GM12872 (cell line): ENCODE measurements around the gene TSKS.

Source experiments
- TF ChIP-seq, protein P1 (sequence below): IDR thresholded peaks from 3 replicates; pipeline ENCODE4 v1.5.1; 2011; ENCODE audit warnings: low read depth, mild to moderate bottlenecking, low read length, moderate library complexity; ENCODE audit not compliant: insufficient read depth

TSKS gene

DNA sequence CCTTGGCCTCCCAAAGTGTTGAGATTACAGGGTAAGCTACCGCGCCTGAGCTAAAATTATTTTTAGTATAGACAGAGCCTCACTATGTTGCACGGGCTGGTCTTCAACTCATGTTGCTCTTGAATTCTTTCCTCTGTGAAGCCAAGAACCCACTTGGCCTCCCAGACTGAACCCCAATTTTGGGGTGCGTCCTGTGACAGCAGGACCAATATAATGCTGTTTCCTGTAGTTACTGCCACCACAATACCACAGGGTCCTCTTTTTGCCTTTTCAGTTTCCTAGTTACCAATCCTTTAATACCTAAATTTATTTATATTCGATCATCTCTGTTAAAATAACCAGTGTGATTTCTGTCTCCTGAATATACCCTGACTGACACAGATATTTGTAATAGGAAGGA is 32.9 kb downstream of the TSKS start:
- TF ChIP-seq, protein P1, sequence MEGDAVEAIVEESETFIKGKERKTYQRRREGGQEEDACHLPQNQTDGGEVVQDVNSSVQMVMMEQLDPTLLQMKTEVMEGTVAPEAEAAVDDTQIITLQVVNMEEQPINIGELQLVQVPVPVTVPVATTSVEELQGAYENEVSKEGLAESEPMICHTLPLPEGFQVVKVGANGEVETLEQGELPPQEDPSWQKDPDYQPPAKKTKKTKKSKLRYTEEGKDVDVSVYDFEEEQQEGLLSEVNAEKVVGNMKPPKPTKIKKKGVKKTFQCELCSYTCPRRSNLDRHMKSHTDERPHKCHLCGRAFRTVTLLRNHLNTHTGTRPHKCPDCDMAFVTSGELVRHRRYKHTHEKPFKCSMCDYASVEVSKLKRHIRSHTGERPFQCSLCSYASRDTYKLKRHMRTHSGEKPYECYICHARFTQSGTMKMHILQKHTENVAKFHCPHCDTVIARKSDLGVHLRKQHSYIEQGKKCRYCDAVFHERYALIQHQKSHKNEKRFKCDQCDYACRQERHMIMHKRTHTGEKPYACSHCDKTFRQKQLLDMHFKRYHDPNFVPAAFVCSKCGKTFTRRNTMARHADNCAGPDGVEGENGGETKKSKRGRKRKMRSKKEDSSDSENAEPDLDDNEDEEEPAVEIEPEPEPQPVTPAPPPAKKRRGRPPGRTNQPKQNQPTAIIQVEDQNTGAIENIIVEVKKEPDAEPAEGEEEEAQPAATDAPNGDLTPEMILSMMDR = no peak

DNA sequence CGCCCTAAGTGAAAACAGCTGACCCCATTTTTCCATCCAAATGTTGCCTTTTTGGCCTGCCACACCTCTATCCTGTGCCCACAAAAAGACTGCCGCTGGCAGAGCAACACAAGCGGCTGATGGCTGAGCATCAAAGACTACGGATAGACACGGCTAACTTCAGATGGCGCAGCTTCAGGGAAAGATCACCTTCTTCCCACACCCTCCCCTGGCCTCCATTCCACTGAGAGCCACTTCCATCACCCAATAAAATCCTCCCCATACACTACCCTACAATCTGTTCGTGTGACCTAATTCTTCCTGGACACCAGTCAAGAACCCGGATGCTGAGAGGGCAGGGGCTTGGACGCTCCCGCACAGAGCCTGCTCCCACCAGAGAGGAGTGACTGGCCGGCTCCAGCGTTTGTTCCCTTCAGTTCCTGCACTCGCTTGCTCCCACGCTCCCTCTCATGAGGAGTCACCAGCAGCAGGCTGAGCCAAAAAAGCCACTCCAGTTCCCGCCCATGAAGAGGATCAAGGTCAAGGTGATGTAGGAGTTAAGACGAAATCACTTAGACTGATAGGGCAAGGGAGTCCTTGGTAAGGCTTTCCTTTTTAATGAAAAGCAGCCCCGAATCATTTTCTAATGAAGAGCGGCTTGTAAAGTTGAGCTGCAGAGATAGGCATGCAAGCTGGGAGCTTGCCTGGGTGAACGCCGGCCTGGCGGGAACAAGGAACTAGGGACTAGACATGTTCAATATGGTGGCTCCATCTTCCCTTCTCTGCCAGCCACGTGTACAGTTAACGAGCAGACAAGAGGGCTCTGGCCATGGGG is 35.7 kb downstream of the TSKS start:
- TF ChIP-seq, protein P1 = no peak

DNA sequence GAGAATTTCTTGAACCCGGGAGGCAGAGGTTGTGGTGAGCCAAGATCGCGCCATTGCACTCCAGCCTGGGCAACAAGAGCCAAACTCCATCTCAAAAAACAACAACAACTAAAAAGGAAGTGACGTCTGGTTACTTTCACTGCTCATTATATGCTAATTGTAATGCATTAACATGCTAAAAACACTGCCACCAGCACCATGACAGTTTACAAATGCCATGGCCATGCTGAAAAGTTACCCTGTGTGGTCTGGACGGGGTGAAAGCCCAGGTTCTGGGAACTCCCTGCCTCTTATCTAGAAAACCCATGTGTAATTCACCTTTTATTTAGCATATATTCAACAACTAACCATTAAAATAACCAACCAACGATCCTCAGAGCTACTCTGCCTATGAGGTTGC is 44.1 kb downstream of the TSKS start:
- TF ChIP-seq, protein P1 = no peak

DNA sequence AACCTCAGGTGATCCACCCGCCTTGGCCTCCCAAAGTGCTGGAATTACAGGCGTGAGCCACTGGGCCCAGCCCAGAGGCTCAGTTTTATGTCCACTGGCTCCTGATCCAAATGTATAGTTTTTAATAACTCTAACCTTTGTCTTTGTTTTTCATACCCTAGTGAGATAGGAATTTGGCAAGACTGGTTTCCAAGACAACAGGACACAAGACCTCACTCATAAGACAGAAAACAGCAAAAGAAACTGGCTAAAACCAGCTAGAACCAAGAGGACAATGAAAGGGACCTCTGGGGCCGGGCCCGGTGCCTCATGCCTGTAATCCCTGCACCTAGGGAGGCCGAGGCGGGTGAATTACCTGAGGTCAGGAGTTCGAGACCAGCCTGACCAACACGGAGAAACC is 44.6 kb downstream of the TSKS start:
- TF ChIP-seq, protein P1 = no peak

DNA sequence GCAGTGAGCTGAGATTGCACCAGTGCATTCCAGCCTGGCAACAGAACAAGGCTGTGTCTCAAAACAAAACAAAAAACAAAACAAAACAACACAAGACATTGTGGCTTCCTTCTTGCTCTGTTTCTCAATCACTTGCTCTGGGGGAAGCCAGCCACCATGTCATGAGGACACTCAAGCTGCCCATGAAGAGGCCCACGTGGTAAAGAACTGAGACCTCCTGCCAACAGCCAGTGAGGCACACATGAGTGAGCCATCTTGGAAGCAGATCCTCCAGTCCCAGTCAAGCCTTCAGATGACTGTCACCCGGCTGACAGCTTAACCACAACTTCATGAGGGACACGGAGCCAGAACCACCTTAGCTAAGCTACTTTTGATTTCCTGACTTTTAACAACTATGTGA is 47.0 kb downstream of the TSKS start:
- TF ChIP-seq, protein P1 = no peak

DNA sequence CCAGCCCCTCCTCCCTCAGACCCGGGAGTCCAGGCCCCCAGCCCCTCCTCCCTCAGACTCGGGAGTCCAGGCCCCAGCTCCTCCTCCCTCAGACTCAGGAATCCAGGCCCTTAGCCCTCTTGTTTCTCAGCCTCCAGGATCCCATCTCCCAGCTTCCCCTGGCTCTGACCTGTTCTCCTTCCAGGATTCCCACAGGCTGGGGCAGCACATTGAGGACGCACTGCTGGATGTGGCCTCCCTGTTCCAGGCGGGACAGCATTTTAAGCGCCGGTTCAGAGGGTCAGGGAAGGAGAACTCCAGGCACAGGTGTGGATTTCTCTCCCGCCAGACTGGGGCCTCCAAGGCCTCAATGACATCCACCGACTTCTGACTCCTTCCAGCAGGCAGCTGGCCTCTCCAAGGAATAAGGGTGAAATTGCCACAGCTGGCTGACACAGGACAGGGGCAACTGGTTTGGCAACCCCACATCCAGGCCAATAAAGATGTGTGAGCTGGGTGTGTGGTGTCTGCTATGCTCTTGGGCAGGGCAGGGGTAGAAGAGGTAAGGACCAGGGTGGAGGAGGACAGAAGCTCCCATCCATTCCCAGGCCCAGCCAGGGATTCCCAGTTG is 49.8 kb downstream of the TSKS start:
- TF ChIP-seq, protein P1 = no peak

DNA sequence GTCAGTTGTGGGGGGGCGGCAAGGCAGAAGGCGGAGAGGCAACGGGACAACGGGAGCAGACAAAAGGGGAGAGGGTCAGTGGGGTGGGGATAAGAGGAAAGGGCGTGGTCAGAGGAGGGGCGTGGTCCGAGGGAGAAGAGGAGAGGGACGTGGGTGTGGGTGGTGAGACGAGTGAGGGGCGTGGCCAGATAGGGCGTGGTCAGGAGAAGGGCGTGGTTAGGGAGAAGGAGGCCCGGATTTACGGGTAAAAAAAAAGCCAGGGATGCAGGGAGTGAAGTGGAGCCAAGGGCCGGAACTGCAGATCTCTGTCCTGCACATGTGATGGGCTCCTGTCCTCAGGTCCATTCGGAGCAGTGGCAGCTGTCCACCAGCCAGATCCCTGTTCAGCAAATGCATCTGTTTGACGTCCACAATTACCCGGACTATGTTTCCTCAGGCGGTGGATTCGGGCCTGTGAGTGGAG is 50.7 kb downstream of the TSKS start:
- TF ChIP-seq, protein P1 = no peak
